ENCODE measurements around the gene CDA. TPM values are rescaled to one million over a fixed set of nuclear protein-coding genes. Genes with fewer than 3 reads are reported as not detected.
"Not testable (repeated sequence)": the region's sequence is repeated elsewhere in the genome, so short reads cannot be mapped to it uniquely, and the experiment has no call there.

CDA gene
- total RNA-seq, 2 experiments from 2014 or later: 0.38 to 0.50 TPM

DNA sequence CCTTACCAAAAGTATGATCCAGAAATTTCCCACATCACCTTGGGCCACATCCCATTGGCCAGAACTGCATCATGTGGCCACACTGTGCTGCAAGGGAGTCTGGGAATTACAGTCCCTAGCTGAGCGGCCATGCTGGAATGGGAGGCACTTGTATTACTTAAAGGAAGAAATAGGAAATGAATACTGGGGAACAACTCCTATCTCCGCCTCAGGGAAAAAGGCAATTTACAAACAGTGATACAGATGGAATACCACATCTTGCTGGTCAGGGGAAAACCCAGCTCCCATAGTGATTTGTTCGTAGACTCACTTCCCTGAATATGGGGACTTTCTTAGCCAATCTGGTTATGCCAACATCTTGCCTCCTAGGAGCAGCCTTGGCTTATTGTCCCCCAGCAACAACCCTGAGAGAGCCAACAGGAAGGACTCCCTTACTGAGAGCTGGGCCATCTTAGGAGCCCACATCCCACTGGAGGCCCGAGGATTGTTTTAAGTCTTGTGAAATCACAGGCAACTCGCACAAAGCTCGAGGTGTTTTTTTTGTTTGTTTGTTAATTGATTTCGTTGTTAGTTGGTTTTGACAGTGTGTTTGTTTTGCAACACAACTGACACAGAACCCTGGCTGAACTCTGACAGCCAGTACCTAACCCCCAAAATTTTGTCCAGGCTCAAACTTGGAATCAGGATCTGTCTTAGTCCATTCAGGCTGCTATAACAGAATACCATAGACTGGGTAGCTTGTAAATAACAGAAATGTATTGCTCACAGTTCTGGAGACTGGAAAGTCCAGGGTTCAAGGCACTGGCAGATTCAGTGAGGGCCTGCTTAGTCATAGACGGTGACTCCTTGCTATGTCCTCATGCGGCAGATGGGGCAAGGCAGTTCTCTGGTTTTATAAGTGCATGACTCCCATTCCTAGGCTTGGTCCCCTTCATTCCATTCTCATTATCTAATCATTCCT, 14.9 kb downstream of the CDA start:
- Histone ChIP-seq H3K36me3 (ENCODE audit: insufficient read depth, low read length) (no peaks in the 10 kb centered on the region), H3K9me3 (ENCODE audit: control insufficient read depth in 1 of 2, insufficient read depth in 1 of 2, low read length in 2 of 2) (no peaks in the 10 kb centered on the region), H3K27ac (ENCODE audit: low read depth in 1 of 2, low read length in 2 of 2) (no peak overlapping the region), H3K4me1 (ENCODE audit: insufficient read depth, low read length) (no peaks in the 10 kb centered on the region), H3K4me3 (ENCODE audit: low read length) (no peak overlapping the region), H3K27me3 (ENCODE audit: control insufficient read depth in 1 of 2, insufficient read depth in 2 of 2, low read length in 2 of 2) (no peaks in the 10 kb centered on the region)
- Mint-ChIP-seq H3K4me3 (no peak overlapping the region), H3K9me3 (no peaks in the 10 kb centered on the region), H3K27ac (no peak overlapping the region), H3K27me3 (peaks cover 19% of the 10 kb centered on the region), H3K36me3 (ENCODE audit: low read depth) (no peaks in the 10 kb centered on the region), H3K4me1 (ENCODE audit: low read depth) (no peaks in the 10 kb centered on the region)
- CTCF ChIA-PET: no interaction called here
- POLR2A ChIA-PET: no interaction called here
- TF ChIP-seq, protein P1, sequence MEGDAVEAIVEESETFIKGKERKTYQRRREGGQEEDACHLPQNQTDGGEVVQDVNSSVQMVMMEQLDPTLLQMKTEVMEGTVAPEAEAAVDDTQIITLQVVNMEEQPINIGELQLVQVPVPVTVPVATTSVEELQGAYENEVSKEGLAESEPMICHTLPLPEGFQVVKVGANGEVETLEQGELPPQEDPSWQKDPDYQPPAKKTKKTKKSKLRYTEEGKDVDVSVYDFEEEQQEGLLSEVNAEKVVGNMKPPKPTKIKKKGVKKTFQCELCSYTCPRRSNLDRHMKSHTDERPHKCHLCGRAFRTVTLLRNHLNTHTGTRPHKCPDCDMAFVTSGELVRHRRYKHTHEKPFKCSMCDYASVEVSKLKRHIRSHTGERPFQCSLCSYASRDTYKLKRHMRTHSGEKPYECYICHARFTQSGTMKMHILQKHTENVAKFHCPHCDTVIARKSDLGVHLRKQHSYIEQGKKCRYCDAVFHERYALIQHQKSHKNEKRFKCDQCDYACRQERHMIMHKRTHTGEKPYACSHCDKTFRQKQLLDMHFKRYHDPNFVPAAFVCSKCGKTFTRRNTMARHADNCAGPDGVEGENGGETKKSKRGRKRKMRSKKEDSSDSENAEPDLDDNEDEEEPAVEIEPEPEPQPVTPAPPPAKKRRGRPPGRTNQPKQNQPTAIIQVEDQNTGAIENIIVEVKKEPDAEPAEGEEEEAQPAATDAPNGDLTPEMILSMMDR (IDR thresholded peaks at IDR 0.05): no peak
- ATAC-seq (ENCODE audit: poor library complexity) (no peak), DNase-seq (peak in 2 of 14 experiments; percentile 44 to 59)
- intact Hi-C loops (cut with DNase I, micrococcal nuclease): no loop called here

DNA sequence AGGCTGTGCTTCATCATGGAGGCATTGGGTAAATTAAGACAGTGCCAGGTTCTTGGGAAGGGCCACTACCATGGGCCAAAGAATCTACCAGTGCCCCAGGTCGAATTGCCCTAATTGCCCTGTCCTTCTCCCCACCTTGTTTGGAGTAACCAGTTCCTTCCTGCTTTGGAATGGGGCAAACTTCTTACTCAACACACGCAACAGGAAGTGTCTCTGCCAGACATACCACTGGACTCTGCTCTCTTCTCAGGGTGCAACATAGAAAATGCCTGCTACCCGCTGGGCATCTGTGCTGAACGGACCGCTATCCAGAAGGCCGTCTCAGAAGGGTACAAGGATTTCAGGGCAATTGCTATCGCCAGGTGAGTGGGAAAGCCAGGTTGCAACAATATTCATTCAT, 15.8 kb downstream of the CDA start:
- ATAC-seq (ENCODE audit: poor library complexity) (no peak), DNase-seq (no peak)
- H3K4me1 Mint-ChIP-seq (ENCODE audit: low read depth): no peaks in the 10 kb centered on the region

DNA sequence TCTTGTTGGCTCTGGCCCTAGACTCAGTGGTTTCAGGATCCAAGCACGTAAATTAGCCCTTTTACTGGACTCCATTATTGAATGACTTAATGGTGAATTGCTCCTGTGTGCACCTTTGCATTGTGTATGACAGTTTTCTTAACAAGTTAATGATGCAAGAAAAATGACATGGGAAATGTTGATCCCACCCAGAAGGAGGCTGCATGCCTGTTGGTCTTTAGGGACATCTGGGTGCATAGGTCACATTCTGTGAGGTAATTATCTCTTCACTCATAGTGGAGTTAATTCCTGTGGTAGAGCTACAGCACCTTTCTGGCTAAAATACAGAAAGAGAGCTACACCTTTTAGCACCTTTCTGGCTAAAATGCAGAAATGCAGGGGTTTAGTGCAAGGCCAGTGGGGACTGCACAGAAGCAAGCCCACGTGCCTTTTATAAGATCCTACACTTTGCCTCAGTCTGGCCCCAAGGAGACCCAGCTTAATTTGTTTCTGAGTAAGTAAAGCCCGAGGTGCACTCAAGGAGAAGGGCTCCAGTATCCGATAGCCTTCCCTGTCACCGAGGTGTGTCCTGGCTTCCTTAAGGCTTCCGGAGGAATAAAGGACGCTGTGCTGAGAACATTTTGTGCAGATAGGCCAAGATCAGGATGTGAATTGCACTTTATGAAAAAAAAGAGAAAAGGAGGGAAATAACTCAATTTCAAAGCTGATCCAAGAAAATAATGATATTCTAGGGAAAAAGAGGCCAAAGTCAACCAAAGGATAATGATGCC, 18.1 kb downstream of the CDA start:
- H3K27ac Mint-ChIP-seq; H3K9me3 ChIP-seq (ENCODE audit: control insufficient read depth in 1 of 2, insufficient read depth in 1 of 2, low read length in 2 of 2); intact Hi-C loops (cut with DNase I, micrococcal nuclease); H3K9me3 Mint-ChIP-seq; H3K27ac ChIP-seq (ENCODE audit: low read depth in 1 of 2, low read length in 2 of 2); H3K4me3 Mint-ChIP-seq; H3K27me3 ChIP-seq (ENCODE audit: control insufficient read depth in 1 of 2, insufficient read depth in 2 of 2, low read length in 2 of 2); DNase-seq; CTCF ChIA-PET; ATAC-seq (ENCODE audit: poor library complexity); H3K4me3 ChIP-seq (ENCODE audit: low read length); H3K4me1 ChIP-seq (ENCODE audit: insufficient read depth, low read length); H3K36me3 ChIP-seq (ENCODE audit: insufficient read depth, low read length); H3K4me1 Mint-ChIP-seq (ENCODE audit: low read depth); H3K36me3 Mint-ChIP-seq (ENCODE audit: low read depth): not testable (repeated sequence)
- POLR2A ChIA-PET: interaction anchor here (0.6 kb wide), 1 partner anchor 72 kb away, joined by 3 read pairs; no protein-coding TSS in a partner anchor
- H3K27me3 Mint-ChIP-seq: peaks cover 11% of the 10 kb centered on the region

More for the DNA sequence above, 15.8 kb downstream of the CDA start:
- Mint-ChIP-seq H3K27ac (no peak overlapping the region), H3K9me3 (no peaks in the 10 kb centered on the region), H3K4me3 (no peak overlapping the region), H3K36me3 (ENCODE audit: low read depth) (no peaks in the 10 kb centered on the region), H3K27me3 (peaks cover 15% of the 10 kb centered on the region)
- H3K36me3 ChIP-seq (ENCODE audit: insufficient read depth, low read length): no peaks in the 10 kb centered on the region
- H3K4me3 ChIP-seq (ENCODE audit: low read length): no peak overlapping the region
- POLR2A ChIA-PET: no interaction called here
- intact Hi-C loops (cut with DNase I, micrococcal nuclease): no loop called here
- H3K27ac ChIP-seq (ENCODE audit: low read depth in 1 of 2, low read length in 2 of 2): no peak overlapping the region
- no peaks in the 10 kb centered on the region for H3K4me1 ChIP-seq (ENCODE audit: insufficient read depth, low read length)
- CTCF ChIA-PET: no interaction called here
- no peaks in the 10 kb centered on the region for H3K9me3 ChIP-seq (ENCODE audit: control insufficient read depth in 1 of 2, insufficient read depth in 1 of 2, low read length in 2 of 2)
- no peaks in the 10 kb centered on the region for H3K27me3 ChIP-seq (ENCODE audit: control insufficient read depth in 1 of 2, insufficient read depth in 2 of 2, low read length in 2 of 2)
- TF ChIP-seq, protein P1 (IDR thresholded peaks at IDR 0.05): no peak
